Effector CD8-positive, alpha-beta T cell (primary cell): ENCODE results near the gene ZNF689.
A peak's percentile ranks its signal among the peaks of the same experiment; 100 is the strongest.
"Not testable (repeated sequence)": the region's sequence is repeated elsewhere in the genome, so short reads cannot be mapped to it uniquely, and the experiment has no call there.

ENCODE experiments used
- DNase-seq: peaks from one replicate; lab custom pipeline; 2025; lab: John Stamatoyannopoulos, UW

The ZNF689 gene

GRCh38 chr16:30600215-30600614 is 10.0 kb downstream of the ZNF689 start:
- no peak for DNase-seq

GRCh38 chr16:30592871-30593270 is 17.3 kb downstream of the ZNF689 start:
- no peak for DNase-seq

DNA sequence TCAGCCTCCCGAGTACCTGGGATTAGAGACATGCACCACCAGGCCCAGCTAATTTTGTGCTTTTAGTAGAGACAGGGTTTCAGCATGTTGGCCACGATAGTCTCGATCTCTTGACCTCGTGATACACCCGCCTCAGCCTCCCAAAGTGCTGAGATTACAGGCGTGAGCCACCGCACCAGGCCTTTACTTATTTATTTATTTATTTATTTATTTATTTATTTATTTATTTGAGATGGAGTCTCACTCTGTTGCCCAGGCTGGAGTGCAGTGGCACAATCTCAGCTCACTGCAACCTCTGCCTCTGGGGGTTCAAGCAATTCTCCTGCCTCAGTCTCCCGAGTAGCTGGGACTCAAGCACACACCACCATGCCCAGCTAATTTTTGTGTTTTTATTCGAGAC is 19.3 kb downstream of the ZNF689 start:
- not testable (repeated sequence) for DNase-seq

DNA sequence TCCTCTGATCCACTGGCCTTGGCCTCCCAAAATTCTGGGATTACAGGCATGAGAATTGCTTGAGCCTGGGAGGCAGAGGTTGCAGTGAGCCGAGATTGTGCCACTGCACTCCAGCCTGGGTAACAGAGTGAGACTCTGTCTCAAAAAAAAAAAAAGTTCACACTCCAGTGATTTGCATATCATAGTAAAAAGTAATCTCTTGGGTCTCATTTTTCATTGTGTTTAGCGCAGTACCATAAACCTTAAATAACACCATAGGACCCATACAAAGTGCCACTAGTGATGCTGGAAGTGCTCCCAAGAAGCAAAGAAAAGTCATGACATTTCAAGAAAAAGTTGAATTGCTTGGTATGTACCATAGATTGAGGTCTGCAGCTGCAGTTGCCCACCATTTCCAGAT is 20.6 kb downstream of the ZNF689 start:
- not testable (repeated sequence) for DNase-seq

GRCh38 chr16:30588651-30589050 is 21.5 kb downstream of the ZNF689 start:
- DNase-seq, result no peak

- DNase-seq, result peak; percentile 89
Observed at GRCh38 chr16:30585400-30586191, 24.6 kb downstream of the ZNF689 start, which contains the start of gene ZNF785. TSS of gene ZNF785 (minus strand) at chr16:30585697. CDS start at chr16:30585611, 86 bp downstream.

- no peak for DNase-seq
Observed at GRCh38 chr16:30585022-30585399, 25.2 kb downstream of the ZNF689 start.

DNA sequence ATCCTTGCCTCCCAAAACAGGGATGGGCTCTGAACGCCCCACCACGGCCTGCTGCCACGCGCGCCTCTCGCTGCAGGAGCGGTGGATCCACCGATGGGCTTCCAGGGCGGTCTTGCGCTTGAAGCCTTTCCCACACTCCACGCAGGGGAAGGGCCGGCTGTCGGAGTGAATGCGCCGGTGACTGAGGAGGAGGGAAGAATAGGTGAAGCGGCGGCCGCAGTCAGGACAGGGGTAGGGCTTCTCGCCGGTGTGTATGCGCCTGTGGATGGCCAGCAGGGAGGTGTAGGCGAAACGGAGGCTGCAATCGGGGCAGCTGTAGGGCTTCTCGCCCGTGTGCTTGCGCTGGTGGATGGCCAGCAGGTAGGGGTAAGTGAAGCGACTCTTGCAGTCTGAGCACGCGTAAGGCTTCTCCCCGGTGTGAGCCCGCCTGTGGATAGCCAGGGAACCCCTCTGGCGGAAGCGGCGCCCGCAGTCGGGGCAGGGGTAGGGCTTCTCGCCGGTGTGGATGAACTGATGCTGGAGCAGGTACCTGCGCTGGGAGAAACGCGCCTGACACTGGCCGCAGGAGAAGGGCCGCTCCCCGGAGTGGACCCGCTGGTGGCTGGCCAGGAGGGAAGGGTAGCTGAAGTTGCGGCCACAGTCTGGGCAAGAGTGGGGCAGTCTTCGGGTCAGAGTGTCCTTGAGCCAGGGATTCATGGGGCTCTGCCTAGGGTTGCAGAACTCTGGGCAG is 27.4 kb downstream of the ZNF689 start:
- no peak for DNase-seq

DNA sequence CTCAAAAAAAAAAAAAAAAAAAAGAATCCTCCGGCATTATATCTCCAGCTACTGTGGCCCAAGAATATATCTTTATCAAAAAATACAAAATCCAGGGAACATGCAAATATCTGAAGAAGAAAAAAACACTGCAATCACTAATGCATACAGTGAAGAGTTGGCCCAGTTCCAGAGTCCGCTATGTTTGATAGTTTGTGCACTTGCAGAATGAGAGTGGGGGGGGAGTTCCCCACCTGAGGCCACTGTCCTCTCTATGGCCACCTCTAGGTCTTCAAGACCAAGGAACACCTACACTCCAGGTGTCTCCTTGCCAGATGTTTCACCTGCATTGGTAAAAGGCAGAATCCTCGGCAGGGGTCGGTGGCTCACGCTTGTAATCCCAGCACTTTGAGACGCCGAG is 28.7 kb downstream of the ZNF689 start:
- no peak for DNase-seq

GRCh38 chr16:30574678-30575077 is 35.5 kb downstream of the ZNF689 start:
- no peak for DNase-seq

GRCh38 chr16:30571445-30572322 is 38.5 kb downstream of the ZNF689 start, which contains the start of gene ZNF688:
TSS of gene ZNF688 (minus strand) at chr16:30571714. CDS start at chr16:30571629, 85 bp downstream.
- peak; percentile 93 for DNase-seq

DNA sequence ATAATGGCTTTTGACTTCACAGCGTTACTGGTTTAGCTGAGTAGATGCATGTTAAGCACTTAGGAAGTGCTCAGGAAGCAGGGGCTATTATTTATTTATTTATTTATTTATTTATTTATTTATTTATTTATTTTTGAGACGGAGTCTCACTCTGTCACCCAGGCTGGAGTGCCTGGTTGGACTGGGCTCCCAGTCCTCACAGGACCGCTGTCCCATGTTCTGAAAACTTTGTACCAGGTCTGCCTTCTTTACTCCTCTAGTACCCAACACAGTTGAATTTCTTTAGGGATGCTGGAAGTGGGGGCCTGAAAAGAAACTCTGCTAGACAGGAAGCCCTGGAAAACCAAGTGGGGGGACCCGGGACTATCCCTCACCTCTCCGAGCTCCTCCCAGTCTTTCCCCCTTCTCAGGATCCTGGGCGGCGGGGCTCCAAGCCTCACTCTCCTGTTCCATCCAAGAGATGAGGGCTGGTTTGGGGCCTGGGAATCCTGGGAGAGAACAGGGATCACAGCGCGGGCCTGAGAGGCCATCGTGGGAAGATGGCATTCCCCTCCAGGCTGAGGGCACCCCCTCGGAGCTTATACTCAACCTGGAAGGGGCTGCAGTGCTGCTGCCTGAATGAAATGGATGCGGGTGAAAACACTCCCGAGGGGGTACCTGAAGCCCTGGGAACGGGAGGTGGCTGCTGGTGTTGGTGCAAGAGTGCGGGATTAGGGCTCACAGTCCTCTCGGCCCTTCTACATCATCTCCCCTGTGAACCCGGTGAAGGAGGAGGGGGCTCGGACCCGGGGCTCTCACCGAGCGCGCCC is 39.3 kb downstream of the ZNF689 start:
- DNase-seq, result no peak

- DNase-seq, result no peak
Observed at GRCh38 chr16:30569746-30570635, 40.2 kb downstream of the ZNF689 start.

DNA sequence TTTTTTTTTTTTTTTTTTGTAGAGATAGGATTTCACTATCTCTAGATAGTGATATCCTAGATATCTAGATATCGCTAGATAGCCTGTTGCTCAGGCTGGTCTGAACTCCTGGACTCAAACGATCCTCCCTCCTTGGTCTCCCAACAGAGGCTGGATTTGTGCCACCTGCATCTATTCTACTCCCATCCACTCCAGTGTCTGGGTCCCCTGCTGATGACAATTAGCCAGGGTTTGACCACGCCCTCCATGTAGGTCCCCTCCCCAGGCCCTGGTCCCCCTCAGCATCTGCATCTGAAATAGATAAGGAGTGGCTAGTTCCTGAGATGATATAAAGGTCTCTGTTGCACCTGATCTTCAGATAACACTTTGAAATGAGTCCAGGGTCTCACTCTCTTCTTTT is 40.9 kb downstream of the ZNF689 start:
- no peak for DNase-seq

GRCh38 chr16:30567991-30568638 is 42.1 kb downstream of the ZNF689 start:
- no peak for DNase-seq

- no peak for DNase-seq
Observed at GRCh38 chr16:30567160-30567990, 42.8 kb downstream of the ZNF689 start.

DNA sequence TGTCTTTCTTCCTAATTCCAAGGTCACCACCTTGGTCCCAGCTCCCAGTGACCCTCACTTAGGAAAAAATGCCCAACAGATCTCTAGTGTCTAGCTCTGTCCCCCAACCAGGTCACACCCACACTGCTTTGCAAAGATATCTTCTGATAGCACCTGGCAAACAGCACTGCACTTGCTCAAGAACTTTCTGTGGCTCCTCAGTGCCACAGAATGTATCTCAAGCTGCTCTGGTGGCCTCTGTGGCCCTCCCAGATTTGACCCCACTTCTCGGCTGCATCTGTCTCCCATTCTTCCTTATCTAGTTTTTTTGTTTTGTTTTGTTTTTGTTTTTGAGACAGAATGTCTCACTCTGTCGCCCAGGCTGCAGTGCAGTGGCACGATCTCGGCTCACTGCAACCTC is 43.7 kb downstream of the ZNF689 start:
- DNase-seq, result no peak

DNA sequence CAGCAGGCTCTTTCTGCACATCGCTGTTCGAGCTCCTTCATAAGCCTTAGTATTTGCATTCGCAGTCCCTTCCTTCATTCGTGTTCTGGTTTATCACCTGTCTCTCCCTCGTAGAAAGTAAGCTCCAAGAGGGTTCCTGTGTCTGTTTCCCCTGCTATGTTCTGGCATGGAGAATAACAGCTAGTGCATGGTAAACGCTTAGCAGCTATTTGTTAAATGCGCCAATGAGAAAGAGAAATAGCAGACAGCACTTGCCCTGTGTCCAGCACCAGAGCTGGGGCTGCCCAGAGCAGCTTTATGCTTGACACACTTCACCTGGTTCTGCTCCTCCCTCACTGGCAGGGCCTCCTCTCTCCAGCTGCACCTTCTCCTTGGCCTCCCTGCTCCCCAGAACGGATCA is 44.2 kb downstream of the ZNF689 start:
- DNase-seq, result no peak

DNA sequence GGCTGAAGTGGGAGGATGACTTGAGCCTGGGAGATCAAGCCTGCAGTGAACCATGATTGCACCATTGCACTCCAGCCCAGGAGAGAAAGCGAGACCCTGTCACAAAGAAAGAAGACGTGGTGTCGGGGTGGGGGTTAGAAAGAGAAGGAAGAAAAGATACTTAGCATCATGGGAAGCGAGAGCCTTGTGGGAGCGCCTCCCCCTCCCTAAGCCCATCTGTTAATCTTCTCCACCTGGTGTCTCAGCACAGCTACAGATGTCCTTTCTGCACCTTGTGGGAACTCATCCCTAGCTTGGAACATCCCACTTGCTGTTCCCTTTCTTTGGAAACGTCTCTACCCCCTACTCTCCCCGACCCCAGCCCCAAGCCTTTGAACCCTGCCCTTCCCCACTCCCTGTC is 44.7 kb downstream of the ZNF689 start:
- no peak for DNase-seq
